HepG2 (cell line): ENCODE data around the gene NKAIN2. TPM values are rescaled to one million over a fixed set of nuclear protein-coding genes. Genes with fewer than 3 reads are reported as not detected.

ENCODE experiments used
- ATAC-seq: fragments of 200-7000 bp; cut with Tn5 transposase; 3 replicates; pipeline ENCODE4 v1.9.1; 2020; ENCODE audit warnings: mild to moderate bottlenecking, moderate library complexity
- BruUV-seq: library from RNA; stranded (reverse); fragments of 400-500 nt; replicated peaks from 2 replicates; lab custom pipeline; 2021; lab: Mats Ljungman, UMichigan
- CTCF ChIA-PET: fragments of 300-600 bp; formaldehyde crosslinking; extraction: SDS; loops from one replicate; lab custom pipeline; 2021; ENCODE audit warnings: low total read pairs, inconsistent platforms, low intra/inter-chr PET ratio; lab: Yijun Ruan, JAX
- POLR2A ChIA-PET: fragments of 350-600 bp; sonication (Branson Sonifier 250); formaldehyde crosslinking; loops from one replicate; lab custom pipeline; 2020; ENCODE audit warnings: antibody characterized with exemption, inconsistent platforms; lab: Yijun Ruan, JAX
- DNase-seq: peaks from one replicate; pipeline ENCODE4 v3.0.0-alpha.2; 2015; ENCODE audit warnings: low spot score
- FAIRE-seq: peaks from 3 replicates; lab custom pipeline; 2011; peaks lifted over from hg19 to GRCh38; lab: Jason Lieb, UNC
- H2AFZ ChIP-seq: one replicate; pipeline ENCODE4 v1.6.1; 2011; ENCODE audit warnings: low read length, inconsistent platforms
- H3K27ac ChIP-seq: fragments of 300-600 bp; 3 replicates; pipeline ENCODE4 v1.8.0; 2011; ENCODE audit warnings: mixed run types, mild to moderate bottlenecking, mixed read lengths, low read length, inconsistent platforms; ENCODE audit not compliant: insufficient read depth; ENCODE audit errors: extremely low read length
- H3K27me3 ChIP-seq, 2 experiments: fragments of 200-600 bp in 1 of 2; 2 replicates in 1 of 2; 3 replicates in 1 of 2; pipeline versions ENCODE4 v1.6.0 to v1.8.0; 2011; ENCODE audit warnings: low read length in 2 of 2, mild to moderate bottlenecking in 2 of 2, moderate library complexity in 2 of 2, inconsistent platforms in 1 of 2; ENCODE audit not compliant: insufficient read depth in 2 of 2, control insufficient read depth in 1 of 2
- H3K36me3 ChIP-seq, 2 experiments: fragments of 200-600 bp in 1 of 2; replicated peaks in 1 of 2; 2 replicates in 1 of 2; 3 replicates in 1 of 2; pipeline versions ENCODE4 v1.5.1 to v1.8.0; 2011; ENCODE audit warnings: low read length in 2 of 2, inconsistent platforms in 1 of 2; ENCODE audit not compliant: insufficient read depth in 2 of 2, control insufficient read depth in 1 of 2
- H3K4me1 ChIP-seq: 2 replicates; pipeline ENCODE4 v1.5.1; 2012; ENCODE audit warnings: low read length, inconsistent platforms; ENCODE audit not compliant: insufficient read depth
- H3K4me2 ChIP-seq: 2 replicates; pipeline ENCODE4 v1.6.0; 2011; ENCODE audit warnings: low read depth, low read length, inconsistent platforms
- H3K4me3 ChIP-seq, 3 experiments: fragments of 200-600 bp in 1 of 3; sonication (generic), shearing (Covaris generic) in 1 of 3; replicated peaks in 1 of 3; 2 replicates each; pipeline ENCODE4 v1.5.1; 2011 to 2016; ENCODE audit warnings: low read length in 3 of 3, inconsistent platforms in 2 of 3, low read depth in 2 of 3, mild to moderate bottlenecking in 2 of 3, control low read depth in 1 of 3, mixed read lengths in 1 of 3; ENCODE audit not compliant: insufficient read depth in 1 of 3
- H3K79me2 ChIP-seq: one replicate; pipeline ENCODE4 v1.6.1; 2011; ENCODE audit warnings: low read length, inconsistent platforms; ENCODE audit not compliant: insufficient read depth
- H3K9ac ChIP-seq: 2 replicates; pipeline ENCODE4 v1.6.0; 2011; ENCODE audit warnings: mild to moderate bottlenecking, low read depth, low read length, inconsistent platforms; ENCODE audit not compliant: insufficient read depth
- H3K9me3 ChIP-seq: 2 replicates; pipeline ENCODE4 v1.5.1; 2012; ENCODE audit warnings: mild to moderate bottlenecking, low read length
- H4K20me1 ChIP-seq: 2 replicates; pipeline ENCODE4 v1.6.0; 2011; ENCODE audit warnings: inconsistent platforms, mild to moderate bottlenecking, low read length, moderate library complexity; ENCODE audit not compliant: insufficient read depth
- CBX2 ChIP-seq, 2 experiments: fragments of 200-600 bp in 1 of 2; sonication (generic); formaldehyde crosslinking in 1 of 2; IDR thresholded peaks; 2 replicates each; pipeline versions ENCODE4 v1.7.0 to v1.8.1; 2018 to 2022; ENCODE audit warnings: low read depth in 2 of 2, low read length in 1 of 2, mild to moderate bottlenecking in 1 of 2, missing genetic modification reagents in 1 of 2
- GLMP ChIP-seq: sonication (generic); formaldehyde crosslinking; IDR thresholded peaks from 2 replicates; pipeline ENCODE4 v1.9.0; 2021; ENCODE audit warnings: missing genetic modification reagents, mild to moderate bottlenecking, borderline replicate concordance
- KDM5A ChIP-seq: fragments of 200-600 bp; sonication (generic); IDR thresholded peaks from 2 replicates; pipeline ENCODE4 v1.7.0; 2018; ENCODE audit warnings: antibody characterized with exemption, mild to moderate bottlenecking, low read length, borderline replicate concordance
- MAFF ChIP-seq: IDR thresholded peaks from 2 replicates; pipeline ENCODE4 v1.6.1; 2011; ENCODE audit warnings: low read depth, low read length, improper control_type of control experiment
- MAFK ChIP-seq, 2 experiments: IDR thresholded peaks in 1 of 2; conservative IDR thresholded peaks in 1 of 2; 2 replicates each; pipeline ENCODE4 v1.6.1; 2011; ENCODE audit warnings: improper control_type of control experiment in 2 of 2, low read length in 2 of 2
- SIN3A ChIP-seq: IDR thresholded peaks from 2 replicates; pipeline ENCODE4 v1.6.1; 2011; ENCODE audit warnings: low read depth, mild to moderate bottlenecking, control low read depth, low read length, borderline replicate concordance
- ZNF547 ChIP-seq: sonication (generic); formaldehyde crosslinking; IDR thresholded peaks from 2 replicates; pipeline ENCODE4 v1.5.1; 2020; ENCODE audit warnings: mild to moderate bottlenecking, missing genetic modification reagents
- WGBS: methylation state at CpG from one replicate; pipeline ENCODE4 v1.1.6; 2017; ENCODE audit warnings: low lambda C conversion rate; 5-methylcytosine and 5-hydroxymethylcytosine counted together
- in situ Hi-C: cut with HindIII; loops from 2 replicates; pipeline ENCODE4 v1.10.0; 2017; ENCODE audit warnings: low pct_unique_long_range_greater_than_20kb; ENCODE audit not compliant: extremely low pct_ligation_motif_present
- intact Hi-C: fragments of 100-400 bp; cut with micrococcal nuclease; formaldehyde crosslinking; loops from one replicate; pipeline ENCODE4 v1.10.0; 2022; ENCODE audit not compliant: unreplicated experiment
- polyA plus RNA-seq, 8 experiments: library from polyadenylated mRNA; depleted of rRNA in 3 of 8; stranded (reverse) in 7 of 8; unstranded in 1 of 8; fragments of >200 nt; fragmentation: Illumina TruSeq in 4 of 8; extraction: Trizol in 4 of 8; gene quantifications; 2 replicates each; pipeline versions ENCODE4 v1.2.1 to v1.2.3, GENCODE V29; 2011 to 2016; ENCODE audit warnings: low read depth in 4 of 8, missing spikeins in 1 of 8, mixed read lengths in 1 of 8; ENCODE audit not compliant: insufficient read depth in 1 of 8
- total RNA-seq, 5 experiments: library from RNA; depleted of rRNA; stranded (reverse); fragments of >200 nt; fragmentation: Illumina TruSeq; extraction: Trizol; gene quantifications; 2 replicates each; pipeline ENCODE4 v1.2.3, GENCODE V29; 2016; ENCODE audit warnings: low read depth in 1 of 5

The NKAIN2 gene
- total and polyA plus RNA-seq, 2 of the 13 experiments (the other 11 are each of a cell fraction or from before 2014, with no cell fraction given), result not detected

- TF ChIP-seq GLMP (CRISPR knock-in tag), result no peak
- no peak for TF ChIP-seq CBX2 (IDR thresholded peaks at IDR 0.05; ENCODE audit: low read depth, low read length)
- no peak for TF ChIP-seq CBX2 (CRISPR knock-in tag; IDR thresholded peaks at IDR 0.05; ENCODE audit: low read depth)
- TF ChIP-seq ZNF547 (CRISPR knock-in tag), result no peak
- TF ChIP-seq KDM5A, result no peak
Observed at GRCh38 chr6:124659427-124659826, 855.8 kb downstream of the NKAIN2 start (continued).

GRCh38 chr6:124660185-124660584 lies 856.5 kb downstream of the NKAIN2 start:
- Histone ChIP-seq H3K4me1 (no peaks in the 10 kb centered on the region), H3K4me3 (no peak overlapping the region), H3K4me2 (no peak overlapping the region), H3K9me3 (peaks cover 9% of the 10 kb centered on the region; the same call in 1 of the 2 replicates), H3K27me3 (no peaks in the 10 kb centered on the region), H4K20me1 (no peaks in the 10 kb centered on the region), H3K79me2 (no peaks in the 10 kb centered on the region), H3K9ac (no peak overlapping the region), H3K36me3 (no peaks in the 10 kb centered on the region), H2AFZ (no peak overlapping the region), H3K27ac (no peak overlapping the region)
- no peak for ATAC-seq
- POLR2A ChIA-PET, result no interaction called here
- in situ Hi-C loops (no loop called here), intact Hi-C loops (no loop called here)
- TF ChIP-seq SIN3A (no peak), MAFF (peak; percentile 74), MAFK (conservative IDR thresholded peaks at IDR 0.05 in 1 of 2, IDR thresholded peaks at IDR 0.05 in 1 of 2; ENCODE audit: low read length in 2 of 2) (peak; percentile 68 to 88)
- no peak for FAIRE-seq
- 2% methylated on average over 2 of the region's 2 CpGs for WGBS
- DNase-seq, result no peak
- CTCF ChIA-PET, result no interaction called here
- no TSS peak for BruUV-seq
